Right lobe of liver (tissue), 6 donors: Measurements from ENCODE around the gene PRDX4. TPM values are rescaled to one million over a fixed set of nuclear protein-coding genes. Genes with fewer than 3 reads are reported as not detected.

Source experiments
- ATAC-seq, 4 donors: fragments of 200-7000 bp; cut with Tn5 transposase; one replicate each; pipeline ENCODE4 v1.9.1; 2020; ENCODE audit warnings: mild to moderate bottlenecking in 4 of 4, moderate library complexity in 4 of 4
- DNase-seq, 3 donors: peaks; one replicate each; pipeline ENCODE4 v3.0.0-alpha.2; 2020
- H3K27ac ChIP-seq, 3 donors: fragments of 200-600 bp; one replicate each; pipeline ENCODE4 v1.8.0; 2022
- H3K27me3 ChIP-seq, 2 donors: fragments of 200-600 bp; one replicate each; pipeline ENCODE4 v1.8.0; 2022
- H3K36me3 ChIP-seq, 4 donors: fragments of 200-600 bp; sonication (generic) in 1 of 4; one replicate each; pipeline versions ENCODE4 v1.5.1 to v1.8.0; 2017 to 2022; ENCODE audit warnings: control low read depth in 1 of 4
- H3K4me1 ChIP-seq, 4 donors: fragments of 200-600 bp; sonication (generic) in 1 of 4; one replicate each; pipeline versions ENCODE4 v1.5.1 to v1.8.0; 2017 to 2022; ENCODE audit warnings: control low read depth in 1 of 4
- H3K4me3 ChIP-seq, 3 donors: fragments of 200-600 bp; one replicate each; pipeline ENCODE4 v1.8.0; 2022
- H3K9me3 ChIP-seq, 4 donors: fragments of 200-600 bp; sonication (generic) in 1 of 4; one replicate each; pipeline versions ENCODE4 v1.5.1 to v1.8.0; 2017 to 2022; ENCODE audit warnings: control low read depth in 1 of 4
- POLR2A ChIP-seq: fragments of 450-650 bp; IDR thresholded peaks from one replicate; pipeline ENCODE4 v1.6.1; 2017; ENCODE audit warnings: antibody characterized with exemption, mild to moderate bottlenecking
- WGBS: methylation state at CpG from one replicate; pipeline ENCODE4 v1.1.6; 2018; ENCODE audit warnings: low coverage, low lambda C conversion rate; ENCODE audit not compliant: insufficient coverage; ENCODE audit errors: missing lambda C conversion rate; 5-methylcytosine and 5-hydroxymethylcytosine counted together
- intact Hi-C, 2 donors: fragments of 100-400 bp; cut with DNase I; formaldehyde crosslinking; loops; one replicate each; pipeline versions ENCODE4 v1.11.2 to v1.14.1; 2022
- total RNA-seq, 6 experiments: library from RNA; depleted of rRNA in 2 of 6; stranded (reverse); fragments of >200 nt in 2 of 6; fragmentation: NEBNext Ultra II Directional in 3 of 6; extraction: Animal tissue kit (Norgen Biotek cat#: 25700) in 3 of 6; gene quantifications; one replicate each; pipeline versions ENCODE4 v1.1.0 to v1.2.4, GENCODE V29; 2016 to 2023
- TF ChIP-seq, protein P1 (sequence below), 4 donors: fragments of 200-600 bp in 3 of 4; fragments of 450-650 bp in 1 of 4; IDR thresholded peaks; one replicate each; pipeline versions ENCODE4 v1.5.1 to v1.8.0; 2016 to 2022; ENCODE audit warnings: antibody characterized with exemption in 4 of 4, mild to moderate bottlenecking in 2 of 4
- donor health status: DM: no; HTN: yes; CAD: no.
- donor health status: DM: no; HTN: no; CAD: no.
- donor health status: DM: no; HTN: no; CAD: no.
- donor health status: DM: no; HTN: yes; CAD: no.
- donor health status: DM: no; HTN: yes; CAD: no.

The PRDX4 gene
- total RNA-seq, 6 experiments from 2014 or later = 120 to 345 (median 198) TPM

DNA sequence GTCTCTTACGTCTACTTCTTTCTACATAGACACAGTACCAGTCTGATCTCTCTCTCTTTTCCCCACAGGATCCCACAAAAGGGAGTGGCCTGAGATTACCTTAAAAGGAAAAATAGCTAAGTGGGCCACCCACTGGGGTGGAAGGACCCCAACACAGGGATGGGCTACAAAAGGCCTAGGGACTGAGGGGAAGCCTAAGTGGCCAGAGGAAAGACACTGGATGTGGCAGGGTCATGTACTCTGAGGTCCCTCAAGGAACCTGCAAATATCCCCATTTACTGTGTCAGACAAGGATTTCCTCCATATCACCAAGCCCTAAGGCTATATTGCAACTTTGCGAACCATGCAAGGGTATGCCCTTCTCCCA is 6.5 kb upstream of the PRDX4 start:
- TF ChIP-seq POLR2A = no peak
- TF ChIP-seq, protein P1, sequence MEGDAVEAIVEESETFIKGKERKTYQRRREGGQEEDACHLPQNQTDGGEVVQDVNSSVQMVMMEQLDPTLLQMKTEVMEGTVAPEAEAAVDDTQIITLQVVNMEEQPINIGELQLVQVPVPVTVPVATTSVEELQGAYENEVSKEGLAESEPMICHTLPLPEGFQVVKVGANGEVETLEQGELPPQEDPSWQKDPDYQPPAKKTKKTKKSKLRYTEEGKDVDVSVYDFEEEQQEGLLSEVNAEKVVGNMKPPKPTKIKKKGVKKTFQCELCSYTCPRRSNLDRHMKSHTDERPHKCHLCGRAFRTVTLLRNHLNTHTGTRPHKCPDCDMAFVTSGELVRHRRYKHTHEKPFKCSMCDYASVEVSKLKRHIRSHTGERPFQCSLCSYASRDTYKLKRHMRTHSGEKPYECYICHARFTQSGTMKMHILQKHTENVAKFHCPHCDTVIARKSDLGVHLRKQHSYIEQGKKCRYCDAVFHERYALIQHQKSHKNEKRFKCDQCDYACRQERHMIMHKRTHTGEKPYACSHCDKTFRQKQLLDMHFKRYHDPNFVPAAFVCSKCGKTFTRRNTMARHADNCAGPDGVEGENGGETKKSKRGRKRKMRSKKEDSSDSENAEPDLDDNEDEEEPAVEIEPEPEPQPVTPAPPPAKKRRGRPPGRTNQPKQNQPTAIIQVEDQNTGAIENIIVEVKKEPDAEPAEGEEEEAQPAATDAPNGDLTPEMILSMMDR (IDR thresholded peaks at IDR 0.05) = no peak
- no peak for ATAC-seq
- DNase-seq = no peak
- WGBS = 88% methylated on average over 2 of the region's 2 CpGs
- Histone ChIP-seq H3K27me3 (no peaks in the 10 kb centered on the region), H3K27ac (no peak overlapping the region), H3K9me3 (no peaks in the 10 kb centered on the region), H3K36me3 (no peaks in the 10 kb centered on the region), H3K4me3 (no peak overlapping the region), H3K4me1 (no peaks in the 10 kb centered on the region)
- intact Hi-C loops = no loop called here

DNA sequence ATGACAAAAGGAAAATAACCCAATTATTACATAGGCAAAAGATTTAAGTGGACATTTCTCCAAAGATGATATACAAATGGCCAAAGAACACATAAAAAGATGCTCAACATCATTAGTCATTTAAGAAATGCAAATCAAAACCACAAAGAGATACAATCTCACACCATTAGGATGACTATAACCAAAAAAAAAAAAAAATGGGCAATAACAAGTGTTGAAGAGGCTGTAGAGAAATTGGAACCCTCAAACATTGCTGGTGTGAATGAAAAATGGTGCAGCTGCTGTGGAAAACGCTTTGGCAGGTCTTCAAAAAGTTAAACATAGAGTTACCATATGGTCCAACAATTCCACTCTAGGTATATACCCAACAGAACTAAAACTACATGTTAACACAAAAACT is 5.6 kb upstream of the PRDX4 start:
- ATAC-seq = no peak

DNA sequence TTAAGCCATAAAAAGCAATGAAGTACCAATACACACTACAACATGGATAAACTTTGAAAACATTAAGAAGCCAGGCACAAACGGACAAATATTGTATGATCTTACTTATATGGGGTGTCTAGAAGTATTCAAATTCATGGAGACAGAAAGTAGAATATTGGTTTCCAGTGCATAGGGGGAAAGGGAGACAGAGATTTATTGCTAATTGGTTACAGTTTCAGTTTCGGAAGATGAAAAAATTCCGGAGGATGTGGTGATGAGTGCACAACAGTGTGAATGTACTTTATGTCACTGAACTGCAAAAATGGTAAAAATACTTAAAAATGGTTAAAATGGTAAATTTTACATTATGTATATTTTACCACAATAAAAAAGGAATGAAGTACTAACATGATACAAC is 5.1 kb upstream of the PRDX4 start:
- no peaks in the 10 kb centered on the region for H3K4me1 ChIP-seq
- H3K27me3 ChIP-seq = no peaks in the 10 kb centered on the region
- H3K4me3 ChIP-seq = no peak overlapping the region
- WGBS = 40% methylated on average over 3 of the region's 3 CpGs
- intact Hi-C loops = no loop called here
- no peaks in the 10 kb centered on the region for H3K9me3 ChIP-seq
- TF ChIP-seq, protein P1 (IDR thresholded peaks at IDR 0.05) = no peak
- no peak for TF ChIP-seq POLR2A
- no peak for DNase-seq
- no peaks in the 10 kb centered on the region for H3K36me3 ChIP-seq
- no peak for ATAC-seq
- H3K27ac ChIP-seq = no peak overlapping the region

More for the DNA sequence above, 5.6 kb upstream of the PRDX4 start:
- DNase-seq = no peak
- WGBS = 14% methylated on average over 1 of the region's 1 CpG
- Histone ChIP-seq H3K9me3 (no peaks in the 10 kb centered on the region), H3K36me3 (no peaks in the 10 kb centered on the region), H3K27me3 (no peaks in the 10 kb centered on the region), H3K4me3 (no peak overlapping the region), H3K27ac (no peak overlapping the region), H3K4me1 (no peaks in the 10 kb centered on the region)
- intact Hi-C loops = no loop called here
- TF ChIP-seq POLR2A = no peak
- TF ChIP-seq, protein P1 (IDR thresholded peaks at IDR 0.05) = no peak

DNA sequence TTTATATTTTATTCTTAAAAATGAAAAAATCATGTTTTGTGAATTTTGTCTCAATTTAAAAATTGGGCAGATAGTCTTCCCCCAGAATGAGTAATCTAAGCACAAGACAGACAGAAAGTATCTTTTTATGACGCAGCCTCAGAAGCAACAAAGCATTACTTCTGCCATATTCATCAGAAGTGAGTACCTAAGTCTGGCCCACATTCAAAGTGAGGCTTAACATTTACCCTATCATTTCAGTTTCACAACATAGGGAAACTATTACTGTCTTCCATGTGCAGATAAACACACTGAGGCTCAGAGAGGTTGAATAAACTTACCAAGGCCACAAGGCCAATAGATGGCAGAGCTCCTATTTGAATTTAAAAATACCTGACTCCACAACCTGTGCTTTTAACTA is 4.4 kb upstream of the PRDX4 start:
- no peak overlapping the region for H3K4me3 ChIP-seq
- 89% methylated on average over 1 of the region's 1 CpG for WGBS
- ATAC-seq = no peak
- peaks cover 0 to 2% (median 0%) of the 10 kb centered on the region in 4 donors for H3K4me1 ChIP-seq
- no peaks in the 10 kb centered on the region for H3K36me3 ChIP-seq
- no peaks in the 10 kb centered on the region for H3K27me3 ChIP-seq
- no peaks in the 10 kb centered on the region for H3K9me3 ChIP-seq
- no peak for TF ChIP-seq POLR2A
- TF ChIP-seq, protein P1 (IDR thresholded peaks at IDR 0.05) = no peak
- intact Hi-C loops = no loop called here
- DNase-seq = no peak
- H3K27ac ChIP-seq = no peak overlapping the region

DNA sequence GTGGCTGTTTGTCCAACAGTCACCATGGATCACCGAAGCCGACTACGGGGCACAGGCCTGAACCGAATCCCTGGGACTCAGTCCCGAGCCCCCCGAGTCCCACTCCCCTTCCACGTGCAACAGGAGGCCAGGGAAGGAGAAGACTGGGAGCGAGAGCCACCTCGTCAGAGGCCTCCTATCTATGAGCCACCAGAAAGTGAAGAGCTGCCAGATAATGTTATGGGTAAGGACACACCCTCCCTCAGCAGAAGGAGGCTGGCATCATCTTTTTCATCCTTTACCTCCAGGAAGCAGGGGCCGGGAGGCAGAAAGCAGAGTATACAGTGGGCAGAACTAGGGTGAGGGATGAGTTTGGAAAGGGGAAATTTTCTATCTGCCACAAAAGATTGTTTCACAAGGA is 2.8 kb upstream of the PRDX4 start:
- ATAC-seq (no peak), DNase-seq (no peak)
- H3K9me3 ChIP-seq = no peaks in the 10 kb centered on the region
- H3K36me3 ChIP-seq = no peaks in the 10 kb centered on the region
- no peak overlapping the region for H3K27ac ChIP-seq
- intact Hi-C loops = no loop called here
- TF ChIP-seq POLR2A = no peak
- TF ChIP-seq, protein P1 (IDR thresholded peaks at IDR 0.05) = no peak
- peaks cover 0 to 2% (median 0%) of the 10 kb centered on the region in 4 donors for H3K4me1 ChIP-seq
- no peaks in the 10 kb centered on the region for H3K27me3 ChIP-seq
- WGBS = 100% methylated on average over 1 of the region's 10 CpGs
- H3K4me3 ChIP-seq = no peak overlapping the region
